HG03108 (cell line): ENCODE results near the gene ZNF764.
"Not testable (repeated sequence)": the region's sequence is repeated elsewhere in the genome, so short reads cannot be mapped to it uniquely, and the experiment has no call there.

ENCODE experiments used
- ATAC-seq: cut with Tn5 transposase; IDR thresholded peaks from one replicate; pipeline ENCODE4 v1.9.1; 2021; ENCODE audit warnings: moderate library complexity; ENCODE audit not compliant: unreplicated experiment

ZNF764 gene

GRCh38 chr16:30528799-30529457 lies 29.2 kb downstream of the ZNF764 start:
- no peak for ATAC-seq

DNA sequence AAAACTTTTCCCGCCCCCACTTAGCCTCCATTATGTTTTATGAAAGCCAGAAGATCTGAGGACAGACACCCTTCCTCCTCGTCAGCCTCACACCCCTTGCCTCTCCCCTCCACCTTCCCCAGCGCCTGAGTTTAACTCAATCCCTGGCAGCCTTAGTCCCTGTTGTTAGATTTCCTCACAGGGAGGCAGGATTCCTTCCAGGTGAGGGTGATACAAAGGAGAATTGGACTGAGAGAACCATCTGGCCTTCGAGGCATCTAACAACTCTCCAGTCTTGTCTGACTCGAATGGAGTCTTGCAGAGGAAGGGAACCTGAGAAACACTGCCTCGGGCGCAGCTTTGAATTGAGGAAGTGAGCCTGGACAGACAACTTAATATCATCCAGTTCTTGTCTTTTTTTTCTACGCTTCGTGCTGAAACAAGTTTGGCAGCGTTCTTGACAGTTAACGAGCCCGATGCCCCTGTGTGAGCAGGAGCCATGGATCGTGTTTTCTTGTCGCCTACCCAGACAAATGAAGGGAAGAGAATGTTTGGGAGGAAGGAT lies 30.5 kb downstream of the ZNF764 start:
- no peak for ATAC-seq

DNA sequence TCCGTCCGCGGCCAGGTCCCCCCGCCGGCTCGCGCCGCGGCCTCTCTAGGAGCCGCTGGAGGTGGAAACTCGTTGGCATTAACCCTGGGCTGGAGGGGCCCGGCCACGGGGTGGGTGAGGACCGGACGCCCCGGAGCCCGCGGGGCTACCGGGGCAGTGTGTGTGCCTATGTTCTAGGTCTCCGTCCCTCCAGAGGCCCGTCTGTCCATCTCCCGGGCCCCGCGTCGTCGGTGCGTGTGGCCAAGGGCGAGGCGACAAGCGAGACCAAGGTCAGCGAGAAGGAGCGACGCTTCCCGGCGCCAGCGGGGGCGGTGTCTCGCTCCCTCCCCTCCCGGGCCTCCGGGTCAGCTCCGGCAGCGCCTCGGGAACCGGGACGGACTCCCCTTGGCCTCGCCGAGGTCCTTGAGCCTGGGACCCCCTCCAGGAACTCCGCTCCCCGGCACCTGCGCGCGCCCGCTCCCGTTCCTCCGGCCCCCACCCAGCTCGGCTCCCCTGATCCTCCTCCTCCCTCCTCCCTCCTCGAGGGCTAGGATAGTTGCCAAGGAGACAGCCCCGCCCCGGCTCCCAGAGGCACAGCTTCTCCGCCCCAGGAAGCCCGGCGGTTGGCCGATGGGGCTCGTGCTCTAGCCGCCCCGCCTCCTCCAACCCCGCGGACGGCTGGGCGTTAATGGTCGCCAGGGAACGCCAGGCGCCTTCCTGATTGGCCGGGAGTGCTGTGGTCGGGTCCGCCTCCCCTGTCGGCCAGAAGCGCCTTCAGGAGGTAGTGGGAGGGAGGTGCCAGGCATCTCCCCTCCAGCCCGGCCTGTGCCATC lies 31.1 kb downstream of the ZNF764 start:
- peak; percentile 85 for ATAC-seq

DNA sequence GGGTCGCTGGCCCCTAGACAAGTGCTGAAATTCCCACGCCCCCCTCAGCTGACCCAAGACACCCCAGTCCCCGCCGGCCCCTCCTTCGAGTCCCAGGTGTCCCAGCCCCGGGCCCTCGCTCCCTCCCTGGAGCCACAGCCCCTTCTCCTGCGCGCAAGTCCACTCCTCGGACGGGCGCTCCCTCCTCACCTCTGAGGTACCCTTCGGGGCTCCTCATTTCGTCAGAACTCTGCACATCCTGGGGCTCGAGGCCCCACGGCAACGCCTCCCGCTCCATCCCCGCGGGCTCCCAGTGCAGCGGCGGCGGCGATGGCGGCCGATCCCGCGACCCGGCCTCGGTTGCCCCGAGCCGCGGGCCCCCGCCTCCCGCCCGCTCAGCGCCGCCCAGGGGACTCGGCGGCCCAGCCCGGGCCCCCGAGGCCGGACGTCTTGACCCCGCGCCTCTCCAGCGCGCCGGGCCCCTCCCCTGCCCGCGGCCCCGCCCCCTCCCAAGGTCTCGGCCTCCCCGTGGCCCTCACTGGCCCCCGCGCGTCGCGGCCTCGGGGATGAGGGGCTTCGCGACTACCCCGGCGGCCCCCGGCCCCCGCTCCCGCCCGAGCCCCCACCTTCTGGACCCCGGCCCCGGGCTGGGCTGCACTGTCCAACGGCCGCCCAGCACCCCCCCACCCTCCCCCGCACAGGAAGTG lies 31.9 kb downstream of the ZNF764 start, which contains the start of gene ZNF768:
Gene ZNF768, minus strand, starts transcription at position 430 of the 686 bp plus-strand sequence. Its CDS starts 153 bp downstream, at position 277.
- no peak for ATAC-seq

GRCh38 chr16:30525844-30526136 lies 32.4 kb downstream of the ZNF764 start:
- no peak for ATAC-seq

- no peak for ATAC-seq
Observed at GRCh38 chr16:30524575-30525568, 33.3 kb downstream of the ZNF764 start.

GRCh38 chr16:30523768-30524574 lies 34.2 kb downstream of the ZNF764 start:
- ATAC-seq = no peak

- not testable (repeated sequence) for ATAC-seq
Observed at GRCh38 chr16:30522702-30523463, 35.3 kb downstream of the ZNF764 start.

DNA sequence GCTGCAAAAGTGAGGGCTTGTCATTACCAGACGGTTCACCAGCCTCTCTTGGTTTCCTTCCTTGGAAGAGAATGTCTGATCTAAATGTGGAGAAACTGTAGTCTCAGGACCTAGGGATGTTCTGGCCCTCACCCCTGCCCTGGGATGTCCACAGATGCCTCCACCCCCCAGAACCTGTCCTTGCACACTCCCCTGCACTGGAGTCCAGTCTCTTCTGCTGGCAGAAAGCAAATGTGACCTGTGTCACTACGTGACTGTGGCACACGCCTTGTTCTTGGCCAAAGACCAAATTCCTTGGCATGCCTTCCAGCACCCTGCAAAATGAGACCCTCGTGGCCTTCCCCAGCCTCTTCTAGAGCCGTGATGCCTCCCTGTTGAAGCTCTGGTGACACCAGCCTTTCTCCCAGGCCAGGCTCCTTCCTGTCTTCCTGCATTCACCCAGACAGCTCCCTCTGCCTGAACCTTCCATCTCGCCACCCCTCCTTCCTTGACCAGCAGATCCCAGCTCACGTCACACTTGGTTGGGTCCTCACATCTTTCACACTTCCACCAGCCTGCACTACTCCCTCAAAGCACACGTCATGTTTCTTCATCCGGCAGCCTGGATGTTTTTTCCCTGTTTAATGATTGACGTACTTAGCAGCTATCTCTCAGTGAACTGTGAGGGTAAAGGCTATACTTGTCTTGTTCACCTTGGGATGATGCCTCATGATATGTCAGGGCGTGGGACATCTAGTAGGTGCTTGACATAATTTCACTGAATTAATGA lies 36.1 kb downstream of the ZNF764 start:
- no peak for ATAC-seq

GRCh38 chr16:30521476-30521872 lies 36.7 kb downstream of the ZNF764 start:
- ATAC-seq = no peak

DNA sequence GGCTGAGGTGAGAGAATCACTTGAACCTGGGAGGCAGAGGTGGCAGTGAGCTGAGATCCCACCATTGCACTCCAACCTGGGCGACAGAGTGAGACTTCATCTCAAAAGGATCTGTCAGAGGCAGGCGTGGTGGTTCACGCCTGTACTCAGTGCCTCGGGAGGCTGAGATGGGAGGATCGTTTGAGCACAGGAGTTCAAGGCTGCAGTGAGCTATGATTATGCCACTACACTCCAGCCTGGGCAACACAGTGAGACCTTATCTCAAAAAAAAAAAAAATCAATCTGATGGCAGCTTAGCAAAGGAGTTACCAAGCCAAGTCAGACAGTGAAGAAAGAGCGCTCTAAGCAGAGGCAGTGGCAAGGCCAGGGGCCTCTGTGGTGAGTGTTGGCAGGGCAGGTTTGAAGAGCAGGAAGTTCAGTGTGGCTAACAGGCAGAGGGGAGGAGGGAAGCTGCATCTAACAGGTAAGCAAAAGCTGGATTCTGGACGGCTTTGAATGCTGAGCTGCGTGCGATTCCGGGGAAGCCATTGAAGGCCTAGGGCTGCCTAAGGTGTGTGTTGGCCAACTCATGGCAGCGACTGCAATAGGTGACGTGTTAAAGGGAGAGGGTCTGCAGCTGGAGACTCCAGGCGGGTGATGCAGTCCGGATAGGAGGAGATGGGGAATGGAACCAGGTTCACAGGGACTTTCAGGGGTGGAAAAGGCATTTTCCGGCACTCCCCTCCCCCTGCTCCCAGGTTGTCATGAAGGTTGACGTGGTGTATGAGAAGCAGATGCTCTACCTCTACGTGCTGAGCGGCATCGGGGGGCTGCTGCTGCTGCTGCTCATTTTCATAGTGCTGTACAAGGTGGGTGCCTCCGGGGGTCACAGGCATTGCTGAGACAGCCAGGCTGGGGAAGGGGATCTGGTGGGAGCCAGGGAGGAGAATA lies 38.8 kb downstream of the ZNF764 start:
- no peak for ATAC-seq

GRCh38 chr16:30518552-30518951 lies 39.6 kb downstream of the ZNF764 start:
- no peak for ATAC-seq

- ATAC-seq = no peak
Observed at GRCh38 chr16:30515275-30515674, 42.9 kb downstream of the ZNF764 start.

- ATAC-seq = no peak
Observed at GRCh38 chr16:30511509-30511908, 46.7 kb downstream of the ZNF764 start.

- no peak for ATAC-seq
Observed at GRCh38 chr16:30510376-30510938, 47.7 kb downstream of the ZNF764 start.

DNA sequence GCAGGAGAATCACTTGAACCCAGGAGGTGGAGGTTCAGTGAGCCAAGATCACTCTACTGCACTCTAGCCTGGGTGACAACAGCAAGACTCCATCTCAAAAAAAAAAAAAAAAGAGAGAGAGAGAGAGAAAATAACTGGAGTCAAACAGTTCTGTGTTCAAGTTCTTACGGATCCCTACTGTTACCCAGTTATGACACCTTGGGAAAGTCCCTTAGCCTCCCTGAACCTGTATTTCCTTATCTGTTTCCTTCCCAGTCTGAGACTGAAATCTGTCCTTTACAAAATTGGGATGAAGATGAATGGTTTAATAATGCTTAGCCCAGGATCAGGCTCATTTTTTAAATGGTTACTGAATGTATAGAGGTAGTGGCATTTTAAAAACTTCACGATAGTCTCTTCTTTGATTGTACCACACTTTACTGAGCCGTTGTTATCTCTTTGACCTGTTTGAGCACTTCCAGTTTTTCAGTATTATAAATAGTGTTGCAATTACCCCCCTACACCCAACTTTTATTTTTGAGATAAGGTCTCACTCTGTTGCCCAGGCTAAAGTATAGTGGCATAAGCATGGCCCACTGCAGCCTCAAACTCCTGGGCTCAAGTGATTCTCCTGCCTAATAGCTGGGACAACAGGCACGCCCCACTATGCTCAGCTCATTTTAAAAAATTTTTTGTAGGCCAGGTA lies 49.0 kb downstream of the ZNF764 start:
- no peak for ATAC-seq
